Spleen (tissue), 7 donors: ENCODE results near the gene MEOX2.

Source experiments
- CTCF ChIP-seq, 11 experiments: fragments of 200-600 bp in 7 of 11; fragments of 450-650 bp in 4 of 11; sonication (generic) in 4 of 11; IDR thresholded peaks in 8 of 11; conservative IDR thresholded peaks in 3 of 11; 1 replicate in 7 of 11; 2 replicates in 4 of 11; pipeline versions ENCODE4 v1.4.0 to v1.8.0; 2016 to 2021; ENCODE audit warnings: antibody characterized with exemption in 11 of 11, inconsistent platforms in 4 of 11, mild to moderate bottlenecking in 1 of 11
- POLR2A ChIP-seq, 3 donors: fragments of 450-650 bp; IDR thresholded peaks; one replicate each; pipeline ENCODE4 v1.5.1; 2017; ENCODE audit warnings: antibody characterized with exemption in 3 of 3, mild to moderate bottlenecking in 1 of 3
- POLR2AphosphoS5 ChIP-seq, 3 donors: sonication (generic); formaldehyde crosslinking; IDR thresholded peaks; one replicate each; pipeline ENCODE4 v1.5.1; 2017; ENCODE audit warnings: antibody characterized with exemption in 3 of 3
- donor health status: DM: no; HTN: no; CAD: no; lungs with moderate emphysema.
- donor health status: DM: no; HTN: no; CAD: no.
- donor health status: DM: no; HTN: no; CAD: no.

- TF ChIP-seq POLR2A (IDR thresholded peaks at IDR 0.05) (no peak), CTCF (IDR thresholded peaks at IDR 0.05 in 8 of 11, conservative IDR thresholded peaks at IDR 0.05 in 3 of 11) (no peak), POLR2AphosphoS5 (IDR thresholded peaks at IDR 0.05) (no peak)
Measured at GRCh38 chr7:15567036-15567435, 119.4 kb downstream of the MEOX2 start.
